Astrocyte of the spinal cord (primary cell): Measurements from ENCODE around the gene GSKIP.
A peak's percentile ranks its signal among the peaks of the same experiment; 100 is the strongest.

Experiments used
- DNase-seq: peaks from one replicate; pipeline ENCODE4 v3.0.0; 2011; ENCODE audit warnings: low read depth, low spot score
- H3K4me3 ChIP-seq: 2 replicates; pipeline ENCODE4 v1.5.1; 2011; ENCODE audit warnings: low read depth, mild to moderate bottlenecking, low read length, moderate library complexity
- in situ Hi-C: cut with HindIII; loops from 2 replicates; pipeline ENCODE4 v1.10.0; 2017; ENCODE audit warnings: low sequenced_read_pairs
- TF ChIP-seq, protein P1 (sequence below): IDR thresholded peaks from 2 replicates; pipeline ENCODE4 v1.5.1; 2012; ENCODE audit warnings: low read depth, mild to moderate bottlenecking, low read length, inconsistent platforms

Gene GSKIP

GRCh38 chr14:96385385-96385784, 22.1 kb downstream of the GSKIP start:
- in situ Hi-C loops, result no loop called here
- no peak overlapping the region for H3K4me3 ChIP-seq
- no peak for DNase-seq
- TF ChIP-seq, protein P1, sequence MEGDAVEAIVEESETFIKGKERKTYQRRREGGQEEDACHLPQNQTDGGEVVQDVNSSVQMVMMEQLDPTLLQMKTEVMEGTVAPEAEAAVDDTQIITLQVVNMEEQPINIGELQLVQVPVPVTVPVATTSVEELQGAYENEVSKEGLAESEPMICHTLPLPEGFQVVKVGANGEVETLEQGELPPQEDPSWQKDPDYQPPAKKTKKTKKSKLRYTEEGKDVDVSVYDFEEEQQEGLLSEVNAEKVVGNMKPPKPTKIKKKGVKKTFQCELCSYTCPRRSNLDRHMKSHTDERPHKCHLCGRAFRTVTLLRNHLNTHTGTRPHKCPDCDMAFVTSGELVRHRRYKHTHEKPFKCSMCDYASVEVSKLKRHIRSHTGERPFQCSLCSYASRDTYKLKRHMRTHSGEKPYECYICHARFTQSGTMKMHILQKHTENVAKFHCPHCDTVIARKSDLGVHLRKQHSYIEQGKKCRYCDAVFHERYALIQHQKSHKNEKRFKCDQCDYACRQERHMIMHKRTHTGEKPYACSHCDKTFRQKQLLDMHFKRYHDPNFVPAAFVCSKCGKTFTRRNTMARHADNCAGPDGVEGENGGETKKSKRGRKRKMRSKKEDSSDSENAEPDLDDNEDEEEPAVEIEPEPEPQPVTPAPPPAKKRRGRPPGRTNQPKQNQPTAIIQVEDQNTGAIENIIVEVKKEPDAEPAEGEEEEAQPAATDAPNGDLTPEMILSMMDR, result no peak

DNA sequence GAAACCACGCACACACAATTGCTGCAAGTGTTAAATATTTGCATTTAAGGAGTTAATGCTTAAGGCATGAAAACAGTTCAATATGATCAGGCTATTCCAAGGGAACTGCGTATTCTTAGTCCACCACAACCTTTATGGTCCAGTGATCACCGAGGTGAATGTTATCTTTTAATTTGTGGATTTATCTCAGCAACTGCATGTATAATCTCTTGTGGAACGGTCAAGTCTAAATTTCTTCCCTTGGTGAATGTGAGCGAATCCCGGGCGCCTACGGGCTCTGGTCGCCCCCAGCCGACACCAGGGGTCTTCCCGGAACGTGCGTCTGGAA, 27.6 kb downstream of the GSKIP start:
- in situ Hi-C loops, result no loop called here
- no peak for DNase-seq
- TF ChIP-seq, protein P1, result no peak
- peak overlapping the region; percentile 67 for H3K4me3 ChIP-seq

- TF ChIP-seq, protein P1, result no peak
- peak; percentile 95 for DNase-seq
- H3K4me3 ChIP-seq, result peak overlapping the region; percentile 67
- in situ Hi-C loops, result no loop called here
These were observed 28.2 kb downstream of the GSKIP start for GRCh38 chr14:96391293-96392118.

GRCh38 chr14:96393071-96393691, 29.9 kb downstream of the GSKIP start:
- TF ChIP-seq, protein P1, result no peak
- H3K4me3 ChIP-seq, result no peak overlapping the region
- in situ Hi-C loops, result no loop called here
- DNase-seq, result no peak

GRCh38 chr14:96394047-96394815, 30.9 kb downstream of the GSKIP start:
- no peak overlapping the region for H3K4me3 ChIP-seq
- in situ Hi-C loops, result no loop called here
- TF ChIP-seq, protein P1, result no peak
- no peak for DNase-seq

DNA sequence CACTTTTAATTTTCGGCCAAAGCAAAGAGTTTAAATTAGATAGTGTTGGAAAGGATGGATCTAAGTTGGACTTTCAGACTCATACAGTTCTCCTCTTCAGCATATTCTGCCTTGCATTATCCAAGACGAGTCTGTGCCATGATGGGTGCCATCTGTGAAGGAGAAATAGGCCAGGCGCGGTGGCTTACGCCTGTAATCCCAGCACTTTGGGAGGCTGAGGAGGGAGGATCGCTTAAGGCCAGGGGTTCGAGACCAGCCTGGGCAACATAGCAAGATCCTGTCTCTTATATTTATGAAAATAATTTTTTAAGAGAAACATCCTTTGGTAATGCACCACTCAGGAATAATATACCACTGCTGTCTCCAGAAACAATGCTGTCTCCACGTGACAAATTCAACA, 35.1 kb downstream of the GSKIP start:
- in situ Hi-C loops, result no loop called here
- DNase-seq, result no peak
- TF ChIP-seq, protein P1, result no peak

More for the DNA sequence above, 35.1 kb downstream of the GSKIP start:
- H3K4me3 ChIP-seq, result no peak overlapping the region
